H9 (cell line): ENCODE data around the gene ASPN. TPM values are rescaled to one million over a fixed set of nuclear protein-coding genes. Genes with fewer than 3 reads are reported as not detected.

Experiments
- DNase-seq: peaks from one replicate; pipeline ENCODE4 v3.0.0-alpha.2; 2017
- H2AFZ ChIP-seq: one replicate; pipeline ENCODE4 v1.6.1; 2013; ENCODE audit warnings: mild to moderate bottlenecking, low read length, control low read depth, moderate library complexity
- H2AK5ac ChIP-seq: 2 replicates; pipeline ENCODE4 v1.6.1; 2013; ENCODE audit warnings: low read length, control low read depth, mixed read lengths; ENCODE audit not compliant: insufficient read length
- H2BK120ac ChIP-seq: one replicate; pipeline ENCODE4 v1.6.1; 2013; ENCODE audit warnings: low read depth, mild to moderate bottlenecking, low read length, control low read depth, inconsistent platforms; ENCODE audit not compliant: poor library complexity, severe bottlenecking
- H2BK12ac ChIP-seq: 2 replicates; pipeline ENCODE4 v1.6.1; 2013; ENCODE audit warnings: low read length, control low read depth, mixed read lengths, low read depth; ENCODE audit not compliant: insufficient read length
- H2BK15ac ChIP-seq: 2 replicates; pipeline ENCODE4 v1.6.1; 2013; ENCODE audit warnings: low read depth, low read length, control low read depth
- H2BK20ac ChIP-seq: one replicate; pipeline ENCODE4 v1.6.1; 2013; ENCODE audit warnings: low read depth, mild to moderate bottlenecking, low read length, control low read depth, inconsistent platforms; ENCODE audit not compliant: poor library complexity, severe bottlenecking
- H2BK5ac ChIP-seq: 2 replicates; pipeline ENCODE4 v1.6.1; 2013; ENCODE audit warnings: low read length, control low read depth, mixed read lengths; ENCODE audit not compliant: insufficient read length
- H3K14ac ChIP-seq: 2 replicates; pipeline ENCODE4 v1.6.1; 2013; ENCODE audit warnings: low read length, control low read depth; ENCODE audit not compliant: insufficient read depth
- H3K18ac ChIP-seq: 2 replicates; pipeline ENCODE4 v1.6.1; 2013; ENCODE audit warnings: low read depth, mild to moderate bottlenecking, mixed read lengths, low read length, control low read depth; ENCODE audit not compliant: insufficient read length
- H3K23ac ChIP-seq: 2 replicates; pipeline ENCODE4 v1.6.1; 2013; ENCODE audit warnings: low read length, control low read depth, mixed read lengths, low read depth; ENCODE audit not compliant: insufficient read length
- H3K23me2 ChIP-seq: 2 replicates; pipeline ENCODE4 v1.6.1; 2013; ENCODE audit warnings: low read depth, mild to moderate bottlenecking, mixed read lengths, low read length, control low read depth; ENCODE audit not compliant: insufficient read length, poor library complexity, severe bottlenecking
- H3K27ac ChIP-seq: 2 replicates; pipeline ENCODE4 v1.5.1; 2013; ENCODE audit warnings: low read length, control low read depth, mixed read lengths, low read depth; ENCODE audit not compliant: insufficient read length
- H3K27me3 ChIP-seq: 2 replicates; pipeline ENCODE4 v1.6.1; 2013; ENCODE audit warnings: low read length, control low read depth, inconsistent platforms; ENCODE audit not compliant: insufficient read depth
- H3K4ac ChIP-seq: 2 replicates; pipeline ENCODE4 v1.6.1; 2013; ENCODE audit warnings: low read depth, mild to moderate bottlenecking, control low read depth, inconsistent platforms, low read length, moderate library complexity
- H3K4me1 ChIP-seq: 2 replicates; pipeline ENCODE4 v1.6.1; 2013; ENCODE audit warnings: low read length, control low read depth, inconsistent platforms; ENCODE audit not compliant: insufficient read depth
- H3K4me2 ChIP-seq: 2 replicates; pipeline ENCODE4 v1.6.1; 2013; ENCODE audit warnings: low read length, control low read depth, mixed read lengths; ENCODE audit not compliant: insufficient read length, insufficient read depth
- H3K56ac ChIP-seq: 2 replicates; pipeline ENCODE4 v1.6.1; 2013; ENCODE audit warnings: low read depth, mild to moderate bottlenecking, mixed read lengths, low read length, control low read depth; ENCODE audit not compliant: insufficient read length
- H3K79me1 ChIP-seq: 2 replicates; pipeline ENCODE4 v1.6.1; 2013; ENCODE audit warnings: low read depth, mild to moderate bottlenecking, moderate library complexity, low read length, control low read depth, inconsistent platforms; ENCODE audit not compliant: insufficient read depth, poor library complexity, severe bottlenecking
- H3K79me2 ChIP-seq: 2 replicates; pipeline ENCODE4 v1.6.1; 2013; ENCODE audit warnings: low read length, control low read depth, inconsistent platforms; ENCODE audit not compliant: insufficient read depth
- H3K9ac ChIP-seq: 2 replicates; pipeline ENCODE4 v1.6.1; 2013; ENCODE audit warnings: low read length, control low read depth, mixed read lengths; ENCODE audit not compliant: insufficient read length; ENCODE audit errors: extremely low read depth
- H3K9me3 ChIP-seq: one replicate; pipeline ENCODE4 v1.6.1; 2013; ENCODE audit warnings: low read depth, low read length, inconsistent platforms; ENCODE audit not compliant: control insufficient read depth
- H3T11ph ChIP-seq: one replicate; pipeline ENCODE4 v1.6.1; 2013; ENCODE audit warnings: mild to moderate bottlenecking, low read length, control low read depth, inconsistent platforms
- H4K20me1 ChIP-seq: one replicate; pipeline ENCODE4 v1.6.1; 2013; ENCODE audit not compliant: control insufficient read depth, insufficient read length, insufficient read depth
- H4K5ac ChIP-seq: 2 replicates; pipeline ENCODE4 v1.6.1; 2013; ENCODE audit warnings: low read depth, mild to moderate bottlenecking, mixed read lengths, low read length, control low read depth; ENCODE audit not compliant: insufficient read length
- H4K8ac ChIP-seq: replicated peaks from 2 replicates; pipeline ENCODE4 v1.6.1; 2013; ENCODE audit warnings: low read length, control low read depth, mixed read lengths, low read depth; ENCODE audit not compliant: insufficient read length
- H4K91ac ChIP-seq: 2 replicates; pipeline ENCODE4 v1.6.1; 2013; ENCODE audit warnings: low read depth, mild to moderate bottlenecking, moderate library complexity, mixed read lengths, low read length, control low read depth; ENCODE audit not compliant: insufficient read length
- H3K27ac Mint-ChIP-seq, 3 experiments: 2 replicates in 2 of 3; 3 replicates in 1 of 3; pipeline ENCODE4 v1.8.0; 2020 to 2021; ENCODE audit warnings: mixed read lengths in 3 of 3, mild to moderate bottlenecking in 1 of 3, moderate library complexity in 1 of 3
- H3K27me3 Mint-ChIP-seq: 2 replicates; pipeline ENCODE4 v1.8.0; 2021; ENCODE audit warnings: low read depth, mild to moderate bottlenecking, moderate library complexity, mixed read lengths
- H3K36me3 Mint-ChIP-seq, 3 experiments: 2 replicates in 2 of 3; 3 replicates in 1 of 3; pipeline ENCODE4 v1.8.0; 2020 to 2021; ENCODE audit warnings: low read depth in 3 of 3, mixed read lengths in 3 of 3; ENCODE audit not compliant: insufficient read depth in 1 of 3
- H3K4me1 Mint-ChIP-seq, 2 experiments: 2 replicates each; pipeline ENCODE4 v1.8.0; 2020; ENCODE audit warnings: mixed read lengths in 2 of 2
- H3K4me3 Mint-ChIP-seq, 2 experiments: 2 replicates in 1 of 2; 3 replicates in 1 of 2; pipeline ENCODE4 v1.8.0; 2020 to 2021; ENCODE audit warnings: mild to moderate bottlenecking in 2 of 2, mixed read lengths in 2 of 2, moderate library complexity in 1 of 2
- H3K9me3 Mint-ChIP-seq, 2 experiments: 2 replicates in 1 of 2; 3 replicates in 1 of 2; pipeline ENCODE4 v1.8.0; 2020; ENCODE audit warnings: mild to moderate bottlenecking in 2 of 2, mixed read lengths in 2 of 2, moderate library complexity in 1 of 2
- WGBS: extraction: QIAGEN DNeasy Blood & Tissue Kit; methylation state at CpG from one replicate; pipeline ENCODE4 v1.1.7; 2013; ENCODE audit warnings: missing lambda C conversion rate, low lambda C conversion rate, mixed read lengths; ENCODE audit not compliant: insufficient read length; ENCODE audit errors: extremely low coverage; 5-methylcytosine and 5-hydroxymethylcytosine counted together
- total RNA-seq: library from RNA; stranded (reverse); gene quantifications from 2 replicates; pipeline ENCODE4 v1.2.1, GENCODE V29; 2021
- TF ChIP-seq, protein P1 (sequence below): fragments of 200-600 bp; sonication (generic); conservative IDR thresholded peaks from 3 replicates; pipeline ENCODE4 v1.8.0; 2021; ENCODE audit warnings: antibody characterized with exemption, mild to moderate bottlenecking

The ASPN gene
- total RNA-seq, 1 experiment from 2014 or later: not detected

- WGBS: no CpG with 5 or more reads among the region's 5 CpGs
- no peak overlapping the region for H3K9ac ChIP-seq
- no peak overlapping the region for H3K4me3 Mint-ChIP-seq
- no peak overlapping the region for H3K23ac ChIP-seq
- H2BK12ac ChIP-seq: no peak overlapping the region
- H2BK120ac ChIP-seq: no peak overlapping the region
- no peak overlapping the region for H4K91ac ChIP-seq
- no peak overlapping the region for H4K5ac ChIP-seq
- H3K23me2 ChIP-seq: no peaks in the 10 kb centered on the region
- no peaks in the 10 kb centered on the region for H3K9me3 Mint-ChIP-seq
- no peaks in the 10 kb centered on the region for H3K27me3 ChIP-seq
- no peak overlapping the region for H4K8ac ChIP-seq
- H3K14ac ChIP-seq: no peak overlapping the region
- DNase-seq: no peak
- H3K4me1 ChIP-seq: no peaks in the 10 kb centered on the region
- no peak overlapping the region for H3K4me2 ChIP-seq
- no peak overlapping the region for H2AK5ac ChIP-seq
- no peak overlapping the region for H2BK5ac ChIP-seq
- H2BK20ac ChIP-seq: no peak overlapping the region
- H3K56ac ChIP-seq: no peak overlapping the region
- H3K27ac Mint-ChIP-seq: no peak overlapping the region
- H3K4me1 Mint-ChIP-seq: no peaks in the 10 kb centered on the region
- no peak overlapping the region for H3K27ac ChIP-seq
- no peak overlapping the region for H2BK15ac ChIP-seq
- no peaks in the 10 kb centered on the region for H3K27me3 Mint-ChIP-seq
- TF ChIP-seq, protein P1, sequence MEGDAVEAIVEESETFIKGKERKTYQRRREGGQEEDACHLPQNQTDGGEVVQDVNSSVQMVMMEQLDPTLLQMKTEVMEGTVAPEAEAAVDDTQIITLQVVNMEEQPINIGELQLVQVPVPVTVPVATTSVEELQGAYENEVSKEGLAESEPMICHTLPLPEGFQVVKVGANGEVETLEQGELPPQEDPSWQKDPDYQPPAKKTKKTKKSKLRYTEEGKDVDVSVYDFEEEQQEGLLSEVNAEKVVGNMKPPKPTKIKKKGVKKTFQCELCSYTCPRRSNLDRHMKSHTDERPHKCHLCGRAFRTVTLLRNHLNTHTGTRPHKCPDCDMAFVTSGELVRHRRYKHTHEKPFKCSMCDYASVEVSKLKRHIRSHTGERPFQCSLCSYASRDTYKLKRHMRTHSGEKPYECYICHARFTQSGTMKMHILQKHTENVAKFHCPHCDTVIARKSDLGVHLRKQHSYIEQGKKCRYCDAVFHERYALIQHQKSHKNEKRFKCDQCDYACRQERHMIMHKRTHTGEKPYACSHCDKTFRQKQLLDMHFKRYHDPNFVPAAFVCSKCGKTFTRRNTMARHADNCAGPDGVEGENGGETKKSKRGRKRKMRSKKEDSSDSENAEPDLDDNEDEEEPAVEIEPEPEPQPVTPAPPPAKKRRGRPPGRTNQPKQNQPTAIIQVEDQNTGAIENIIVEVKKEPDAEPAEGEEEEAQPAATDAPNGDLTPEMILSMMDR: no peak
- no peaks in the 10 kb centered on the region for H3K79me2 ChIP-seq
- no peak overlapping the region for H3K18ac ChIP-seq
- no peaks in the 10 kb centered on the region for H4K20me1 ChIP-seq
- no peaks in the 10 kb centered on the region for H3K79me1 ChIP-seq
- H2AFZ ChIP-seq: no peak overlapping the region
- no peaks in the 10 kb centered on the region for H3K9me3 ChIP-seq
- no peak overlapping the region for H3T11ph ChIP-seq
- H3K36me3 Mint-ChIP-seq: no peaks in the 10 kb centered on the region
- no peak overlapping the region for H3K4ac ChIP-seq
Observed at GRCh38 chr9:92439921-92440750, 42.2 kb downstream of the ASPN start.
